Skeletal muscle tissue (tissue), 4 donors: Measurements from ENCODE around the gene HHEX. TPM values are rescaled to one million over a fixed set of nuclear protein-coding genes. Genes with fewer than 3 reads are reported as not detected.

Experiments used
- H3K27ac ChIP-seq: one replicate; pipeline ENCODE4 v1.7.0; 2013; ENCODE audit warnings: mild to moderate bottlenecking, low read depth, low read length, inconsistent platforms
- H3K27me3 ChIP-seq, 3 donors: one replicate each; pipeline ENCODE4 v1.7.0; 2013; ENCODE audit warnings: low read length in 3 of 3; ENCODE audit not compliant: control insufficient read depth in 3 of 3, insufficient read depth in 3 of 3
- H3K36me3 ChIP-seq, 3 donors: one replicate each; pipeline ENCODE4 v1.7.0; 2013; ENCODE audit warnings: low read length in 3 of 3; ENCODE audit not compliant: control insufficient read depth in 3 of 3, insufficient read depth in 3 of 3
- H3K4me1 ChIP-seq, 3 donors: one replicate each; pipeline ENCODE4 v1.7.0; 2013; ENCODE audit warnings: low read length in 3 of 3, mild to moderate bottlenecking in 3 of 3; ENCODE audit not compliant: control insufficient read depth in 3 of 3, insufficient read depth in 3 of 3
- H3K4me3 ChIP-seq, 3 donors: one replicate each; pipeline ENCODE4 v1.7.0; 2013; ENCODE audit warnings: low read length in 3 of 3
- H3K9ac ChIP-seq, 3 donors: one replicate each; pipeline ENCODE4 v1.7.0; 2013; ENCODE audit warnings: low read length in 3 of 3, mild to moderate bottlenecking in 3 of 3, moderate library complexity in 2 of 3, low read depth in 1 of 3
- H3K9me3 ChIP-seq, 3 donors: one replicate each; pipeline ENCODE4 v1.7.0; 2013; ENCODE audit warnings: low read length in 3 of 3; ENCODE audit not compliant: control insufficient read depth in 3 of 3
- total RNA-seq: library from RNA; depleted of rRNA; stranded (reverse); fragments of >200 nt; gene quantifications from one replicate; pipeline ENCODE4 v1.2.3, GENCODE V29; 2014
- donor health status: Osteomylitis.

HHEX gene
- total RNA-seq, 1 donor from 2014 or later: 3.1 TPM

- no peaks in the 10 kb centered on the region for H3K9me3 ChIP-seq
- no peaks in the 10 kb centered on the region for H3K27me3 ChIP-seq
- no peaks in the 10 kb centered on the region for H3K36me3 ChIP-seq
- no peak overlapping the region for H3K4me3 ChIP-seq
- H3K4me1 ChIP-seq: no peaks in the 10 kb centered on the region
- H3K9ac ChIP-seq: no peak overlapping the region
- no peak overlapping the region for H3K27ac ChIP-seq
Observed at GRCh38 chr10:92667078-92667477, 22.7 kb upstream of the HHEX start.

DNA sequence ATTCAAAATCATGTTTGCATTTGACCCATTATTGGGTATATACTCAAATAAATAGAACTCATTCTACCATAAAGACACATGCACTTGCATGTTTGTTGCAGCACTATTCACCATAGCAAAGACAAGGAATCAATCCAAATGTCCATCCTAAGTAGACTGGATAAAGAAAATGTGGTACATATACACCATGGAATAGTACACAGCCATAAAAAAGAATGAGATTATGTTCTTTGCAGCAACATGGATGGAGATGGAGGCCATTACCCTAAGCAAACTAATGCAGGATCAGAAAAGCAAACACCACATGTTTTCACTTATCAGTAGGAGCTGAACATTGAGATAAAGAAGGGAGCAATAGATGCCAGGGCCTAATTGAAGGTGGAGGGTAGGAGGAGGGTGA is 12.0 kb upstream of the HHEX start:
- no peak overlapping the region for H3K9ac ChIP-seq
- no peaks in the 10 kb centered on the region for H3K36me3 ChIP-seq
- H3K27me3 ChIP-seq: no peaks in the 10 kb centered on the region
- no peak overlapping the region for H3K27ac ChIP-seq
- H3K9me3 ChIP-seq: no peaks in the 10 kb centered on the region
- H3K4me3 ChIP-seq: no peak overlapping the region
- H3K4me1 ChIP-seq: no peaks in the 10 kb centered on the region

DNA sequence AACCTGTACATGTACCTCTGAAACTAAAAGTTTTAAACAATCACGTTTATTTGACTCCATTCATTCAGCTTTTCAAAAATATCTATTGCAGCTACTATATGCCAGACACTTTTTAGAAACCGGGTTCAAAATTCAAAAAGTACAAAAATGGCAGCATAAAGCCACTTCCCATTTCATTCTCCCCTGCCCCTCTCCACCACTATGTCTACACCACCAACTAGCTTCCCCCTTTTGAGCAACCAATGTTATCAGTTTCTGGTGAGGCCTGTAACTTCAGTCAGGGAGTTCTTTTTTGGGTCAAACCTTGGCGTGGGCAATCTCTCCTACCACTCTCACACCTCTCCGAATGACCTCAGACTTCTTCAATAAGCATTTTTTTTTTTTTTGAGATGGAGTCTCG is 11.5 kb upstream of the HHEX start:
- Histone ChIP-seq H3K9me3 (no peaks in the 10 kb centered on the region), H3K27me3 (no peaks in the 10 kb centered on the region), H3K27ac (no peak overlapping the region), H3K4me3 (no peak overlapping the region), H3K9ac (no peak overlapping the region), H3K4me1 (no peaks in the 10 kb centered on the region), H3K36me3 (no peaks in the 10 kb centered on the region)

GRCh38 chr10:92681306-92681834 is 8.4 kb upstream of the HHEX start:
- Histone ChIP-seq H3K9ac (no peak overlapping the region), H3K4me1 (no peaks in the 10 kb centered on the region), H3K27ac (no peak overlapping the region), H3K36me3 (no peaks in the 10 kb centered on the region), H3K4me3 (no peak overlapping the region), H3K27me3 (no peaks in the 10 kb centered on the region), H3K9me3 (no peaks in the 10 kb centered on the region)

DNA sequence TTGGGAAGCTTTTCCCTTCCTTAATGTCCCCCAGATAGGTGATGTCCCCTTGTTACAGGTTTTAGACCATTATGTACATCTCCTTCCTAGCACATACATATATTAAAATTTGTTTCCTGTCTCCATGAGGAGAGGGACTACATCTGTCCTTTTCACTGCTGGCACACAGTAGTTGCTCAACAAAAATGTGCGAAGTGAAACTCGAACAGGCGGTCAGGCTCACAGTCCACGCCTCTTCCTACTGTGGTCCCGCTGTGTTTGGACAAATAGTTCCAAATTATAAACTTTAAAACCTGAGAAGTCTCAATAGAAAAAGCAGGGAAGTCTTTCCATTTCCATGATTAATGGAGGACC is 1.2 kb upstream of the HHEX start:
- H3K27ac ChIP-seq: no peak overlapping the region
- no peak overlapping the region for H3K9ac ChIP-seq

DNA sequence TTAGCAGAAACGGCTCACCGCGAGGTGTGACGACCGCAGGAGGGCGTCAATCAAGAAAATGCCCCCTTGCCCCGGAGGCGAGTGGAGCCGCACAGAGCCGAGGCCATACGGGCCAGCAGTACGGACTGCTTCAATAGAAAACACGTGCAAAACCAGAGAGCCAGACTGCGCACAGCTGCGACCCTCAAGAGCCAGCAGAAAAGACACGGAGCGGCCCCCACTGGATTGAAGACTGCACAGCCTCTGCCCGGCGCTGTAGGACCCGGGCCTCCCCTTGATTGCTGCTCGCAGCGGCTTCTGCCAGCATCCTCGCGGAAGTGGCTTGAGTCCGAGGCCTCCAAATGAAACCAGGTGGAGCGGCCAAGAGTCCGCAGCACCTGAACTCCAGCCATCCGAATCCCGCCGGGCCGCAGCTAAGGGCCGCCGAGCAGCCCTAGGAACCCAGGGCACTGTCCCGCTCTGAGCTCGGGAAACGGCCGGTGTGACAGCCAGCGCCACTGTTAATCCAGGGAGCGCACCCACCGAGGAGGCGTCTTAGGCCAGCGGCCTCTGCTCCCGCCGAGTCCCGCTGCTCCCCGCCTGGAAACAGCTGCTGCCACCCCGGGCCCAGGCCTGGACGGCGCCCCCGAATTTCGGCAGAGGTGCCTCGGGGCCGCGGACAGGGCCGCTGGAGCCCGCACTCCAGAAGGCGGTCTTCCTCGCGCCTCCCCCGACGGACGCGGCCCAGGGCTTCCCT is 660 bp upstream of the HHEX start:
- Histone ChIP-seq H3K36me3 (no peaks in the 10 kb centered on the region), H3K4me1 (peaks cover 0 to 8% (median 6%) of the 10 kb centered on the region in 3 donors), H3K9me3 (no peaks in the 10 kb centered on the region), H3K27me3 (peaks cover 28 to 38% (median 32%) of the 10 kb centered on the region in 3 donors), H3K4me3 (peak overlapping the region; percentile 59 to 67 (median 60)), H3K9ac (peak overlapping the region; percentile 33 to 66 (median 45)), H3K27ac (no peak overlapping the region)

More for the DNA sequence above, 1.2 kb upstream of the HHEX start:
- Histone ChIP-seq H3K9me3 (no peaks in the 10 kb centered on the region), H3K4me3 (peak overlapping the region; percentile 59 to 67 (median 60)), H3K27me3 (peaks cover 28 to 38% (median 32%) of the 10 kb centered on the region in 3 donors), H3K36me3 (no peaks in the 10 kb centered on the region), H3K4me1 (peaks cover 0 to 8% (median 6%) of the 10 kb centered on the region in 3 donors)

- H3K4me1 ChIP-seq: peaks cover 0 to 8% (median 6%) of the 10 kb centered on the region in 3 donors
- H3K9me3 ChIP-seq: no peaks in the 10 kb centered on the region
- peak overlapping the region; percentile 70 for H3K27ac ChIP-seq
- H3K4me3 ChIP-seq: peak overlapping the region; percentile 51 to 60 (median 60)
- peak overlapping the region in 1 of 3 donors; percentile 72 for H3K9ac ChIP-seq
- H3K27me3 ChIP-seq: peaks cover 32 to 38% (median 36%) of the 10 kb centered on the region in 3 donors
- no peaks in the 10 kb centered on the region for H3K36me3 ChIP-seq
Observed at GRCh38 chr10:92690211-92690914, 608 bp downstream of the HHEX start.

DNA sequence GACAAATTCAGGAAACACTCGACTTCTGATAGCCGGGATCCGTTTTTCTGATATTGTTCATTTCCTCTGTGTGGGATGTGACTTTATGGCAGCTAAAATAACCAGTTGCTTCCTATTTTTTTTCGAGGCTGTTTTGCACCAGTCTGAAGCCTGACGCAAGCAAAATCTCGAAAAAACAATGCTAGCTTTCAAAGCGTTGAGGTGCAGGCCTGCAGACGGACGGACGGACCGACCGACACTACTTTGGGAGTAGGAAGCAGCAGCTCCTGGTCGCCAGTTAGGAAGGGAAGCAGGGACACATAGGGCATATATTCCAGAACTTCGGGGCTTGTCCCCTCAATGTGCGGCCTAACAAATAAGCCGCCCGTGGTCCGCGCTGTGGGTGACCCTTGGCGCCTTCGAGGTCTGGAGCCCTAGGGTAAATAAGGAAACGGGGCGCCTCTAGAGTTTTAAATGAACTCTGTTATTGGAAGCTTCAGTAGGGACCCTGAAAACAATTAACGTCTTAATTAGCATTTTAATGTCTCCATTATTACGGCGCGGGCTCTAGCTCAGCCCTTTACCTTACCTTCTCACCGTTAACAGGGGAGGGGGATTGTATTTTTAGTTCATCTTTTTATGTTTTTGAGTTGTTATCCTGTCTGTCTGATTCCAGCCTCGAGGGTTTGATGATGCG is 1.3 kb downstream of the HHEX start:
- Histone ChIP-seq H3K4me3 (peak overlapping the region in 2 of 3 donors; percentile 45 to 60), H3K36me3 (no peaks in the 10 kb centered on the region), H3K9ac (peak overlapping the region; percentile 16 to 64 (median 36)), H3K4me1 (peaks cover 0 to 8% (median 6%) of the 10 kb centered on the region in 3 donors), H3K27ac (peak overlapping the region; percentile 70), H3K27me3 (peaks cover 36 to 41% (median 41%) of the 10 kb centered on the region in 3 donors), H3K9me3 (no peaks in the 10 kb centered on the region)

DNA sequence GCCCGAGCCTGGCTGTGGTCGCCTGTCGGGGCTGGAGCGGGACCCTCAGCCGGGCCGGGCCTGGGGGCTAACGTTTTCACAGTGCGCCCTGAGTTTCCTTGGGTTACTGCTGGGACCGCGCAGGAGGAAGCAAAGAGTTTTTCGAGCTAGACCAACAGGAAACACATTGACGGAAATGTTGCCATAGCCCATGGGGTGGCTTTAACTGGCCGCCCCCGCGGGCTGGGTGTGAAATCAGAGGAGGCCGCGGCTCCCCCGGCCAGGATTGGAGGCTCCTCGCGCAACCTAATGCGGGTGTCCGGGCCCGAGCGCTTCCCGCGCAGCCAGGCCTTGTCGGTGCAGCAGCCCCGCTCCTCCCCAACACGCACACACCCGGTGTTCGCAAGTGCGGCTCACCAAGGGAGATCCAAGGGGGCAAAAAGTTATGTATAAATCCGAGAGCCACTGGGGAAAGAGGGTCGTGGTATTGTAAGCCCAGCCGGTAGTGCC is 1.9 kb downstream of the HHEX start:
- Histone ChIP-seq H3K36me3 (no peaks in the 10 kb centered on the region), H3K27ac (peak overlapping the region; percentile 70), H3K4me3 (peak overlapping the region; percentile 39 to 64 (median 43)), H3K9ac (peak overlapping the region in 1 of 3 donors; percentile 64), H3K4me1 (peaks cover 0 to 8% (median 6%) of the 10 kb centered on the region in 3 donors), H3K9me3 (no peaks in the 10 kb centered on the region), H3K27me3 (peaks cover 41 to 47% (median 47%) of the 10 kb centered on the region in 3 donors)
